H9 (cell line): ENCODE measurements around the gene FSIP1. TPM values are rescaled to one million over a fixed set of nuclear protein-coding genes. Genes with fewer than 3 reads are reported as not detected.

Experiments
- DNase-seq: peaks from one replicate; pipeline ENCODE4 v3.0.0-alpha.2; 2017
- H2AFZ ChIP-seq: one replicate; pipeline ENCODE4 v1.6.1; 2013; ENCODE audit warnings: mild to moderate bottlenecking, low read length, control low read depth, moderate library complexity
- H2AK5ac ChIP-seq: 2 replicates; pipeline ENCODE4 v1.6.1; 2013; ENCODE audit warnings: low read length, control low read depth, mixed read lengths; ENCODE audit not compliant: insufficient read length
- H2BK120ac ChIP-seq: one replicate; pipeline ENCODE4 v1.6.1; 2013; ENCODE audit warnings: low read depth, mild to moderate bottlenecking, low read length, control low read depth, inconsistent platforms; ENCODE audit not compliant: poor library complexity, severe bottlenecking
- H2BK12ac ChIP-seq: 2 replicates; pipeline ENCODE4 v1.6.1; 2013; ENCODE audit warnings: low read length, control low read depth, mixed read lengths, low read depth; ENCODE audit not compliant: insufficient read length
- H2BK15ac ChIP-seq: 2 replicates; pipeline ENCODE4 v1.6.1; 2013; ENCODE audit warnings: low read depth, low read length, control low read depth
- H2BK20ac ChIP-seq: one replicate; pipeline ENCODE4 v1.6.1; 2013; ENCODE audit warnings: low read depth, mild to moderate bottlenecking, low read length, control low read depth, inconsistent platforms; ENCODE audit not compliant: poor library complexity, severe bottlenecking
- H2BK5ac ChIP-seq: 2 replicates; pipeline ENCODE4 v1.6.1; 2013; ENCODE audit warnings: low read length, control low read depth, mixed read lengths; ENCODE audit not compliant: insufficient read length
- H3K14ac ChIP-seq: 2 replicates; pipeline ENCODE4 v1.6.1; 2013; ENCODE audit warnings: low read length, control low read depth; ENCODE audit not compliant: insufficient read depth
- H3K18ac ChIP-seq: 2 replicates; pipeline ENCODE4 v1.6.1; 2013; ENCODE audit warnings: low read depth, mild to moderate bottlenecking, mixed read lengths, low read length, control low read depth; ENCODE audit not compliant: insufficient read length
- H3K23ac ChIP-seq: 2 replicates; pipeline ENCODE4 v1.6.1; 2013; ENCODE audit warnings: low read length, control low read depth, mixed read lengths, low read depth; ENCODE audit not compliant: insufficient read length
- H3K23me2 ChIP-seq: 2 replicates; pipeline ENCODE4 v1.6.1; 2013; ENCODE audit warnings: low read depth, mild to moderate bottlenecking, mixed read lengths, low read length, control low read depth; ENCODE audit not compliant: insufficient read length, poor library complexity, severe bottlenecking
- H3K27ac ChIP-seq: 2 replicates; pipeline ENCODE4 v1.5.1; 2013; ENCODE audit warnings: low read length, control low read depth, mixed read lengths, low read depth; ENCODE audit not compliant: insufficient read length
- H3K27me3 ChIP-seq: 2 replicates; pipeline ENCODE4 v1.6.1; 2013; ENCODE audit warnings: low read length, control low read depth, inconsistent platforms; ENCODE audit not compliant: insufficient read depth
- H3K4ac ChIP-seq: 2 replicates; pipeline ENCODE4 v1.6.1; 2013; ENCODE audit warnings: low read depth, mild to moderate bottlenecking, control low read depth, inconsistent platforms, low read length, moderate library complexity
- H3K4me1 ChIP-seq: 2 replicates; pipeline ENCODE4 v1.6.1; 2013; ENCODE audit warnings: low read length, control low read depth, inconsistent platforms; ENCODE audit not compliant: insufficient read depth
- H3K4me2 ChIP-seq: 2 replicates; pipeline ENCODE4 v1.6.1; 2013; ENCODE audit warnings: low read length, control low read depth, mixed read lengths; ENCODE audit not compliant: insufficient read length, insufficient read depth
- H3K56ac ChIP-seq: 2 replicates; pipeline ENCODE4 v1.6.1; 2013; ENCODE audit warnings: low read depth, mild to moderate bottlenecking, mixed read lengths, low read length, control low read depth; ENCODE audit not compliant: insufficient read length
- H3K79me1 ChIP-seq: 2 replicates; pipeline ENCODE4 v1.6.1; 2013; ENCODE audit warnings: low read depth, mild to moderate bottlenecking, moderate library complexity, low read length, control low read depth, inconsistent platforms; ENCODE audit not compliant: insufficient read depth, poor library complexity, severe bottlenecking
- H3K79me2 ChIP-seq: 2 replicates; pipeline ENCODE4 v1.6.1; 2013; ENCODE audit warnings: low read length, control low read depth, inconsistent platforms; ENCODE audit not compliant: insufficient read depth
- H3K9ac ChIP-seq: 2 replicates; pipeline ENCODE4 v1.6.1; 2013; ENCODE audit warnings: low read length, control low read depth, mixed read lengths; ENCODE audit not compliant: insufficient read length; ENCODE audit errors: extremely low read depth
- H3K9me3 ChIP-seq: one replicate; pipeline ENCODE4 v1.6.1; 2013; ENCODE audit warnings: low read depth, low read length, inconsistent platforms; ENCODE audit not compliant: control insufficient read depth
- H3T11ph ChIP-seq: one replicate; pipeline ENCODE4 v1.6.1; 2013; ENCODE audit warnings: mild to moderate bottlenecking, low read length, control low read depth, inconsistent platforms
- H4K20me1 ChIP-seq: one replicate; pipeline ENCODE4 v1.6.1; 2013; ENCODE audit not compliant: control insufficient read depth, insufficient read length, insufficient read depth
- H4K5ac ChIP-seq: 2 replicates; pipeline ENCODE4 v1.6.1; 2013; ENCODE audit warnings: low read depth, mild to moderate bottlenecking, mixed read lengths, low read length, control low read depth; ENCODE audit not compliant: insufficient read length
- H4K8ac ChIP-seq: replicated peaks from 2 replicates; pipeline ENCODE4 v1.6.1; 2013; ENCODE audit warnings: low read length, control low read depth, mixed read lengths, low read depth; ENCODE audit not compliant: insufficient read length
- H4K91ac ChIP-seq: 2 replicates; pipeline ENCODE4 v1.6.1; 2013; ENCODE audit warnings: low read depth, mild to moderate bottlenecking, moderate library complexity, mixed read lengths, low read length, control low read depth; ENCODE audit not compliant: insufficient read length
- H3K27ac Mint-ChIP-seq, 3 experiments: 2 replicates in 2 of 3; 3 replicates in 1 of 3; pipeline ENCODE4 v1.8.0; 2020 to 2021; ENCODE audit warnings: mixed read lengths in 3 of 3, mild to moderate bottlenecking in 1 of 3, moderate library complexity in 1 of 3
- H3K27me3 Mint-ChIP-seq: 2 replicates; pipeline ENCODE4 v1.8.0; 2021; ENCODE audit warnings: low read depth, mild to moderate bottlenecking, moderate library complexity, mixed read lengths
- H3K36me3 Mint-ChIP-seq, 3 experiments: 2 replicates in 2 of 3; 3 replicates in 1 of 3; pipeline ENCODE4 v1.8.0; 2020 to 2021; ENCODE audit warnings: low read depth in 3 of 3, mixed read lengths in 3 of 3; ENCODE audit not compliant: insufficient read depth in 1 of 3
- H3K4me1 Mint-ChIP-seq, 2 experiments: 2 replicates each; pipeline ENCODE4 v1.8.0; 2020; ENCODE audit warnings: mixed read lengths in 2 of 2
- H3K4me3 Mint-ChIP-seq, 2 experiments: 2 replicates in 1 of 2; 3 replicates in 1 of 2; pipeline ENCODE4 v1.8.0; 2020 to 2021; ENCODE audit warnings: mild to moderate bottlenecking in 2 of 2, mixed read lengths in 2 of 2, moderate library complexity in 1 of 2
- H3K9me3 Mint-ChIP-seq, 2 experiments: 2 replicates in 1 of 2; 3 replicates in 1 of 2; pipeline ENCODE4 v1.8.0; 2020; ENCODE audit warnings: mild to moderate bottlenecking in 2 of 2, mixed read lengths in 2 of 2, moderate library complexity in 1 of 2
- WGBS: extraction: QIAGEN DNeasy Blood & Tissue Kit; methylation state at CpG from one replicate; pipeline ENCODE4 v1.1.7; 2013; ENCODE audit warnings: missing lambda C conversion rate, low lambda C conversion rate, mixed read lengths; ENCODE audit not compliant: insufficient read length; ENCODE audit errors: extremely low coverage; 5-methylcytosine and 5-hydroxymethylcytosine counted together
- total RNA-seq: library from RNA; stranded (reverse); gene quantifications from 2 replicates; pipeline ENCODE4 v1.2.1, GENCODE V29; 2021
- TF ChIP-seq, protein P1 (sequence below): fragments of 200-600 bp; sonication (generic); conservative IDR thresholded peaks from 3 replicates; pipeline ENCODE4 v1.8.0; 2021; ENCODE audit warnings: antibody characterized with exemption, mild to moderate bottlenecking

The FSIP1 gene
- total RNA-seq, 1 experiment from 2014 or later = 0.96 TPM

DNA sequence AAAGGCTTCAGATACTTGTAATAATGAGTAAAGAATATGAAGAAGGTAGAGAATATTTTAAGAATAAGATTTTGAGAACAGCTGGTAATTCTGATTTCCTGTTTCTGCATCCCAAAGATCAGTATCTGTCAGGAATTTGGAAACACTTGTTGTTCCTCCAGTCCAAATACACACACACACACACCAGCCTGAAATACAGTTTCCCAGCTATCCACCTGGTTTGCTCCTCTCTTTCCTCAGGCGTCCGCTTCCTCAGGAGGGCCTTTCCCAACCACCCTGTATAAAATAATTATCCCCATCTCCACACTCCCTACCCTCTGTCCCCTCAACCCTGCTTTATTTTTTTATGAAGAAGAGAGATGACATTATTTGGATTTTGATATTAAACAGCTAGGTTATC, 2.0 kb upstream of the FSIP1 start:
- Histone ChIP-seq H2BK5ac (no peak overlapping the region), H2BK12ac (no peak overlapping the region), H3K9me3 (no peaks in the 10 kb centered on the region), H4K5ac (no peak overlapping the region), H3K27me3 (no peaks in the 10 kb centered on the region), H3K27ac (no peak overlapping the region), H3K23ac (no peak overlapping the region), H3K79me1 (no peaks in the 10 kb centered on the region), H3K9ac (no peak overlapping the region), H4K91ac (no peak overlapping the region), H3K79me2 (no peaks in the 10 kb centered on the region; the same call in 1 of the 2 replicates), H3T11ph (no peak overlapping the region), H3K56ac (no peak overlapping the region), H4K20me1 (no peaks in the 10 kb centered on the region), H3K18ac (no peak overlapping the region), H3K23me2 (peaks cover 8% of the 10 kb centered on the region), H3K4me2 (no peak overlapping the region), H2AK5ac (no peak overlapping the region), H4K8ac (no peak overlapping the region), H3K14ac (no peak overlapping the region), H2BK20ac (no peak overlapping the region), H3K4me1 (peaks cover 21% of the 10 kb centered on the region), H2BK120ac (no peak overlapping the region), H2AFZ (no peak overlapping the region), H2BK15ac (no peak overlapping the region), H3K4ac (no peak overlapping the region)
- peak overlapping the region; percentile 14 to 84; a peak in 4 of 5 replicates for H3K4me3 Mint-ChIP-seq
- TF ChIP-seq, protein P1, sequence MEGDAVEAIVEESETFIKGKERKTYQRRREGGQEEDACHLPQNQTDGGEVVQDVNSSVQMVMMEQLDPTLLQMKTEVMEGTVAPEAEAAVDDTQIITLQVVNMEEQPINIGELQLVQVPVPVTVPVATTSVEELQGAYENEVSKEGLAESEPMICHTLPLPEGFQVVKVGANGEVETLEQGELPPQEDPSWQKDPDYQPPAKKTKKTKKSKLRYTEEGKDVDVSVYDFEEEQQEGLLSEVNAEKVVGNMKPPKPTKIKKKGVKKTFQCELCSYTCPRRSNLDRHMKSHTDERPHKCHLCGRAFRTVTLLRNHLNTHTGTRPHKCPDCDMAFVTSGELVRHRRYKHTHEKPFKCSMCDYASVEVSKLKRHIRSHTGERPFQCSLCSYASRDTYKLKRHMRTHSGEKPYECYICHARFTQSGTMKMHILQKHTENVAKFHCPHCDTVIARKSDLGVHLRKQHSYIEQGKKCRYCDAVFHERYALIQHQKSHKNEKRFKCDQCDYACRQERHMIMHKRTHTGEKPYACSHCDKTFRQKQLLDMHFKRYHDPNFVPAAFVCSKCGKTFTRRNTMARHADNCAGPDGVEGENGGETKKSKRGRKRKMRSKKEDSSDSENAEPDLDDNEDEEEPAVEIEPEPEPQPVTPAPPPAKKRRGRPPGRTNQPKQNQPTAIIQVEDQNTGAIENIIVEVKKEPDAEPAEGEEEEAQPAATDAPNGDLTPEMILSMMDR = no peak
- no peaks in the 10 kb centered on the region; a peak in 1 of 5 replicates for H3K9me3 Mint-ChIP-seq
- no peaks in the 10 kb centered on the region for H3K27me3 Mint-ChIP-seq
- H3K4me1 Mint-ChIP-seq = peaks cover 64 to 69% of the 10 kb centered on the region in 2 experiments
- no peak for DNase-seq
- no peaks in the 10 kb centered on the region for H3K36me3 Mint-ChIP-seq
- H3K27ac Mint-ChIP-seq = peak overlapping the region in 1 of 3 experiments; percentile 83; a peak in 3 of 7 replicates
- WGBS = no CpG with 5 or more reads among the region's 2 CpGs
